ENCODE results near the gene NT5C.

GRCh38 chr17:75160211-75160610, 28.7 kb upstream of the NT5C start:
- no peak for TF ChIP-seq POLR2A (IDR thresholded peaks at IDR 0.05; ENCODE audit: low read length)
- TF ChIP-seq GATA1 (IDR thresholded peaks at IDR 0.05; ENCODE audit: low read depth, low read length), result no peak

Measured in erythroblast (primary cell).